MM.1S (cell line): ENCODE measurements around the gene NELFA.
"Not testable (repeated sequence)": the region's sequence is repeated elsewhere in the genome, so short reads cannot be mapped to it uniquely, and the experiment has no call there.

Experiments used
- DNase-seq: peaks from one replicate; pipeline ENCODE4 v3.0.0-alpha.2; 2015
- H2AFZ ChIP-seq: fragments of 300-600 bp; sonication (generic); 2 replicates; pipeline ENCODE4 v1.6.0; 2016; ENCODE audit warnings: antibody characterized with exemption, low read length
- H3F3A ChIP-seq: fragments of 300-600 bp; sonication (generic); 2 replicates; pipeline ENCODE4 v1.6.1; 2016; ENCODE audit warnings: mild to moderate bottlenecking, antibody characterized with exemption, low read length, moderate library complexity, mixed read lengths; ENCODE audit not compliant: insufficient read depth
- H3K27ac ChIP-seq: fragments of 300-600 bp; sonication (generic); 2 replicates; pipeline ENCODE4 v1.5.1; 2016; ENCODE audit warnings: mild to moderate bottlenecking, low read length
- H3K27me3 ChIP-seq: fragments of 300-600 bp; sonication (generic); replicated peaks from 2 replicates; pipeline ENCODE4 v1.6.0; 2016; ENCODE audit warnings: low read length; ENCODE audit not compliant: insufficient read depth
- H3K36me3 ChIP-seq: fragments of 300-600 bp; sonication (generic); replicated peaks from 2 replicates; pipeline ENCODE4 v1.6.1; 2016; ENCODE audit warnings: mild to moderate bottlenecking, low read length, mixed read lengths; ENCODE audit not compliant: insufficient read depth
- H3K4me1 ChIP-seq: fragments of 300-600 bp; sonication (generic); 2 replicates; pipeline ENCODE4 v1.6.1; 2016; ENCODE audit warnings: low read length, mixed read lengths
- H3K4me2 ChIP-seq: fragments of 300-600 bp; sonication (generic); 2 replicates; pipeline ENCODE4 v1.6.0; 2016; ENCODE audit warnings: low read depth, low read length
- H3K4me3 ChIP-seq: fragments of 300-600 bp; sonication (generic); 2 replicates; pipeline ENCODE4 v1.5.1; 2016; ENCODE audit warnings: low read length, mixed read lengths
- H3K79me2 ChIP-seq: fragments of 300-600 bp; sonication (generic); 2 replicates; pipeline ENCODE4 v1.6.1; 2016; ENCODE audit warnings: mixed run types, low read length, mixed read lengths
- H3K9ac ChIP-seq: fragments of 300-600 bp; sonication (generic); 2 replicates; pipeline ENCODE4 v1.6.1; 2016; ENCODE audit warnings: low read length, mixed read lengths
- H3K9me2 ChIP-seq: fragments of 300-600 bp; sonication (generic); replicated peaks from 2 replicates; pipeline ENCODE4 v1.6.1; 2016; ENCODE audit warnings: mild to moderate bottlenecking, low read length, mixed read lengths; ENCODE audit not compliant: insufficient read depth
- H3K9me3 ChIP-seq: fragments of 300-600 bp; sonication (generic); replicated peaks from 2 replicates; pipeline ENCODE4 v1.6.1; 2016; ENCODE audit warnings: mild to moderate bottlenecking, low read length, mixed read lengths; ENCODE audit not compliant: insufficient read depth
- H4K20me1 ChIP-seq: fragments of 300-600 bp; sonication (generic); 2 replicates; pipeline ENCODE4 v1.6.1; 2016; ENCODE audit warnings: mild to moderate bottlenecking, low read length, moderate library complexity, mixed read lengths; ENCODE audit not compliant: insufficient read depth
- CTCF ChIP-seq: fragments of 300-600 bp; sonication (generic); IDR thresholded peaks from 2 replicates; pipeline ENCODE4 v1.5.1; 2016; ENCODE audit warnings: antibody characterized with exemption, low read length, mixed read lengths
- EZH2 ChIP-seq: fragments of 300-600 bp; sonication (generic); optimal IDR thresholded peaks from 2 replicates; pipeline ENCODE3; 2017; ENCODE audit warnings: low read depth, mild to moderate bottlenecking, antibody characterized with exemption, low read length, mixed read lengths
- EZH2phosphoT487 ChIP-seq: fragments of 300-600 bp; sonication (generic); IDR thresholded peaks from 2 replicates; pipeline ENCODE4 v1.6.1; 2018; ENCODE audit warnings: antibody characterized with exemption, low read length

The NELFA gene

GRCh38 chr4:2006367-2006766, 2.4 kb downstream of the NELFA start:
- H3K79me2 ChIP-seq = peaks cover 73% of the 10 kb centered on the region
- no peaks in the 10 kb centered on the region for H3K9me3 ChIP-seq
- H3K27ac ChIP-seq = no peak overlapping the region
- no peaks in the 10 kb centered on the region; the same call in 1 of the 2 replicates for H4K20me1 ChIP-seq
- H2AFZ ChIP-seq = no peak overlapping the region
- H3K9me2 ChIP-seq = no peaks in the 10 kb centered on the region
- no peak overlapping the region for H3K4me2 ChIP-seq
- H3K4me1 ChIP-seq = peaks cover 8% of the 10 kb centered on the region; the same call in 1 of the 2 replicates
- H3K4me3 ChIP-seq = no peak overlapping the region
- H3F3A ChIP-seq = peaks cover 8% of the 10 kb centered on the region; the same call in 1 of the 2 replicates
- H3K9ac ChIP-seq = no peak overlapping the region
- no peak for TF ChIP-seq EZH2phosphoT487
- TF ChIP-seq CTCF = no peak
- no peak for TF ChIP-seq EZH2
- no peaks in the 10 kb centered on the region for H3K27me3 ChIP-seq
- DNase-seq = no peak
- peaks cover 3% of the 10 kb centered on the region; the same call in 1 of the 2 replicates for H3K36me3 ChIP-seq

DNA sequence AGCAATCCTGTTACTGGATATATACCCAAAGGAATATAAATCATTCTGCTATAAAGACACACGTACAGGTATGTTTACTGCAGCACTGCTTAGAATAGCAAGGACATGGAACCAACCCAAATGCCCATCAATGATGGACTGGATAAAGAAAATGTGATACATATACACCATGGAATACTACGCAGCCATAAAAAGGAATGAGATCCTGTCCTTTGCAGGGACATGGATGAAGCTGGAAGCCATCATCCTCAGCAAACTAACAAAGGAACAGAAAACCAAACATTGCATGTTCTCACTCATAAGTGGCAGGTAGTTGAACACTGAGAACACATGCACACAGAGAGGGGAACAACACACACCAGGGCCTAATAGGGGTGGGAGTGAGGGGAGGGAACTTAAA, 5.4 kb downstream of the NELFA start:
- not testable (repeated sequence) for H3K27me3 ChIP-seq, H3K4me3 ChIP-seq, DNase-seq, H3K9ac ChIP-seq, H2AFZ ChIP-seq, H3K4me2 ChIP-seq, H3F3A ChIP-seq, H3K4me1 ChIP-seq, H3K27ac ChIP-seq, H3K36me3 ChIP-seq, H3K9me3 ChIP-seq, H3K9me2 ChIP-seq, H4K20me1 ChIP-seq
- H3K79me2 ChIP-seq = peaks cover 99% of the 10 kb centered on the region

DNA sequence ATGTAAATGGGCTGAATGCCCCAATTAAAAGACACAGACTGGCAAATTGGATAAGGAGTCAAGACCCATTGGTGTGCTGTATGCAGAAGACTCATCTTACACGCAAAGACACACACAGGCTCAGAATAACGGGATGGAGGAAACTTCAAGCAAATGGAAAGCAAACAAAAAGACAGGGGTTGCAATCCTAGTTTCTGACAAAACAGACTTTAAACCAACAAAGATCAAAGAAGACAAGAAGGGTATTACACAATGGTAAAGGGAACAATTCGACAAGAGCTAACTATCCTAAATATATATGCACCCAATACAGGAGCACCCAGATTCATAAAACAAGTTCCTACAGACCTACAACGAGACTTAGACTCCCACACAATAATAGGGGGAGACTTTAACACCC, 9.5 kb downstream of the NELFA start:
- H3K4me2 ChIP-seq, H3K27me3 ChIP-seq, H3K9me2 ChIP-seq, H3K9ac ChIP-seq, H4K20me1 ChIP-seq, H3F3A ChIP-seq, DNase-seq, H3K9me3 ChIP-seq, H3K4me1 ChIP-seq, H3K4me3 ChIP-seq, H2AFZ ChIP-seq, H3K36me3 ChIP-seq, H3K27ac ChIP-seq: not testable (repeated sequence)
- peaks cover 97% of the 10 kb centered on the region for H3K79me2 ChIP-seq

- no peaks in the 10 kb centered on the region for H3K36me3 ChIP-seq
- H3K4me2 ChIP-seq = no peak overlapping the region
- no peak overlapping the region for H3K4me3 ChIP-seq
- no peak for DNase-seq
- H3K79me2 ChIP-seq = peaks cover 97% of the 10 kb centered on the region
- no peaks in the 10 kb centered on the region for H3K9me3 ChIP-seq
- H2AFZ ChIP-seq = no peak overlapping the region
- H3K4me1 ChIP-seq = no peaks in the 10 kb centered on the region
- no peaks in the 10 kb centered on the region for H3K27me3 ChIP-seq
- H3K9ac ChIP-seq = no peak overlapping the region
- H4K20me1 ChIP-seq = no peaks in the 10 kb centered on the region
- H3K9me2 ChIP-seq = no peaks in the 10 kb centered on the region
- no peaks in the 10 kb centered on the region for H3F3A ChIP-seq
- H3K27ac ChIP-seq = no peak overlapping the region
- no peak for TF ChIP-seq EZH2
- no peak for TF ChIP-seq EZH2phosphoT487
- TF ChIP-seq CTCF = no peak
Observed at GRCh38 chr4:1998296-1998695, 10.5 kb downstream of the NELFA start.
